Fibroblast of villous mesenchyme (primary cell): ENCODE data around the gene KLHL12. TPM values are rescaled to one million over a fixed set of nuclear protein-coding genes. Genes with fewer than 3 reads are reported as not detected.
"Not testable (repeated sequence)": the region's sequence is repeated elsewhere in the genome, so short reads cannot be mapped to it uniquely, and the experiment has no call there.

Experiments used
- DNase-seq: peaks from one replicate; pipeline ENCODE4 v3.0.0-alpha.2; 2010; ENCODE audit warnings: low read depth
- H3K4me3 ChIP-seq: 2 replicates; pipeline ENCODE4 v1.5.1; 2011; ENCODE audit warnings: low read depth, mild to moderate bottlenecking, low read length
- CTCF ChIP-seq: IDR thresholded peaks from 2 replicates; pipeline ENCODE4 v1.5.1; 2012; ENCODE audit warnings: low read depth, mild to moderate bottlenecking, low read length; ENCODE audit not compliant: insufficient read depth
- total RNA-seq: library from RNA; depleted of rRNA; stranded (reverse); fragments of >200 nt; gene quantifications from 2 replicates; pipeline ENCODE4 v1.2.3, GENCODE V29; 2012

KLHL12 gene
- total RNA-seq, 1 donor: 35.4 TPM

GRCh38 chr1:202915146-202915545 is 11.9 kb downstream of the KLHL12 start:
- DNase-seq: no peak
- no peak for TF ChIP-seq CTCF
- H3K4me3 ChIP-seq: no peak overlapping the region

GRCh38 chr1:202912476-202912875 is 14.6 kb downstream of the KLHL12 start:
- not testable (repeated sequence) for DNase-seq, H3K4me3 ChIP-seq

GRCh38 chr1:202909494-202909893 is 17.5 kb downstream of the KLHL12 start:
- TF ChIP-seq CTCF: no peak
- no peak for DNase-seq
- H3K4me3 ChIP-seq: no peak overlapping the region

GRCh38 chr1:202908998-202909397 is 18.0 kb downstream of the KLHL12 start:
- DNase-seq: no peak
- H3K4me3 ChIP-seq: no peak overlapping the region
- no peak for TF ChIP-seq CTCF

- H3K4me3 ChIP-seq: no peak overlapping the region
- DNase-seq: no peak
- no peak for TF ChIP-seq CTCF
Observed at GRCh38 chr1:202905331-202905730, 21.7 kb downstream of the KLHL12 start.

- not testable (repeated sequence) for DNase-seq, H3K4me3 ChIP-seq
Observed at GRCh38 chr1:202903808-202904207, 23.2 kb downstream of the KLHL12 start.

- TF ChIP-seq CTCF: no peak
- no peak overlapping the region for H3K4me3 ChIP-seq
- DNase-seq: no peak
Observed at GRCh38 chr1:202901555-202901954, 25.5 kb downstream of the KLHL12 start.

- no peak for DNase-seq
- no peak overlapping the region for H3K4me3 ChIP-seq
- TF ChIP-seq CTCF: no peak
Observed at GRCh38 chr1:202892501-202892900, 34.5 kb downstream of the KLHL12 start.
